Type B pancreatic cell (in vitro differentiated cells): Measurements from ENCODE around the gene CDK14. TPM values are rescaled to one million over a fixed set of nuclear protein-coding genes. Genes with fewer than 3 reads are reported as not detected.
"Not testable (repeated sequence)": the region's sequence is repeated elsewhere in the genome, so short reads cannot be mapped to it uniquely, and the experiment has no call there.

Experiments used
- DNase-seq: peaks from one replicate; pipeline ENCODE4 v3.0.0; 2021; ENCODE audit warnings: mixed read lengths; ENCODE audit not compliant: unreplicated experiment; ENCODE audit errors: extremely low spot score
- H3K27ac Mint-ChIP-seq: 2 replicates; pipeline ENCODE4 v1.8.0; 2021; ENCODE audit warnings: mild to moderate bottlenecking, mixed read lengths
- H3K27me3 Mint-ChIP-seq: 2 replicates; pipeline ENCODE4 v1.8.0; 2021; ENCODE audit warnings: mixed read lengths
- H3K36me3 Mint-ChIP-seq: 2 replicates; pipeline ENCODE4 v1.8.0; 2021; ENCODE audit warnings: mixed read lengths
- H3K4me1 Mint-ChIP-seq: one replicate; pipeline ENCODE4 v1.8.0; 2021; ENCODE audit warnings: mixed read lengths; ENCODE audit not compliant: unreplicated experiment
- H3K4me3 Mint-ChIP-seq: 2 replicates; pipeline ENCODE4 v1.8.0; 2021; ENCODE audit warnings: mild to moderate bottlenecking, mixed read lengths
- H3K9me3 Mint-ChIP-seq: 2 replicates; pipeline ENCODE4 v1.8.0; 2021; ENCODE audit warnings: mixed read lengths
- total RNA-seq: library from RNA; stranded (reverse); gene quantifications from 2 replicates; pipeline ENCODE4 v1.2.1, GENCODE V29; 2021; ENCODE audit warnings: low replicate concordance
- TF ChIP-seq, protein P1 (sequence below): fragments of 200-600 bp; sonication (generic); conservative IDR thresholded peaks from 2 replicates; pipeline ENCODE4 v1.5.0; 2021; ENCODE audit warnings: antibody characterized with exemption, mild to moderate bottlenecking

The CDK14 gene
- total RNA-seq, 1 donor from 2014 or later: 43.5 TPM

- Mint-ChIP-seq H3K27ac (no peak overlapping the region), H3K27me3 (no peaks in the 10 kb centered on the region), H3K4me3 (no peak overlapping the region), H3K9me3 (no peaks in the 10 kb centered on the region), H3K4me1 (no peaks in the 10 kb centered on the region), H3K36me3 (no peaks in the 10 kb centered on the region)
- TF ChIP-seq, protein P1, sequence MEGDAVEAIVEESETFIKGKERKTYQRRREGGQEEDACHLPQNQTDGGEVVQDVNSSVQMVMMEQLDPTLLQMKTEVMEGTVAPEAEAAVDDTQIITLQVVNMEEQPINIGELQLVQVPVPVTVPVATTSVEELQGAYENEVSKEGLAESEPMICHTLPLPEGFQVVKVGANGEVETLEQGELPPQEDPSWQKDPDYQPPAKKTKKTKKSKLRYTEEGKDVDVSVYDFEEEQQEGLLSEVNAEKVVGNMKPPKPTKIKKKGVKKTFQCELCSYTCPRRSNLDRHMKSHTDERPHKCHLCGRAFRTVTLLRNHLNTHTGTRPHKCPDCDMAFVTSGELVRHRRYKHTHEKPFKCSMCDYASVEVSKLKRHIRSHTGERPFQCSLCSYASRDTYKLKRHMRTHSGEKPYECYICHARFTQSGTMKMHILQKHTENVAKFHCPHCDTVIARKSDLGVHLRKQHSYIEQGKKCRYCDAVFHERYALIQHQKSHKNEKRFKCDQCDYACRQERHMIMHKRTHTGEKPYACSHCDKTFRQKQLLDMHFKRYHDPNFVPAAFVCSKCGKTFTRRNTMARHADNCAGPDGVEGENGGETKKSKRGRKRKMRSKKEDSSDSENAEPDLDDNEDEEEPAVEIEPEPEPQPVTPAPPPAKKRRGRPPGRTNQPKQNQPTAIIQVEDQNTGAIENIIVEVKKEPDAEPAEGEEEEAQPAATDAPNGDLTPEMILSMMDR: no peak
- no peak for DNase-seq
Observed at GRCh38 chr7:90920336-90920735, 324.2 kb downstream of the CDK14 start.

GRCh38 chr7:90923541-90923997 lies 327.4 kb downstream of the CDK14 start:
- TF ChIP-seq, protein P1: no peak
- H3K36me3 Mint-ChIP-seq: no peaks in the 10 kb centered on the region
- H3K27me3 Mint-ChIP-seq: no peaks in the 10 kb centered on the region
- no peak for DNase-seq
- H3K9me3 Mint-ChIP-seq: no peaks in the 10 kb centered on the region
- no peak overlapping the region for H3K4me3 Mint-ChIP-seq
- H3K27ac Mint-ChIP-seq: no peak overlapping the region
- H3K4me1 Mint-ChIP-seq: no peaks in the 10 kb centered on the region

GRCh38 chr7:90928700-90929424 lies 332.7 kb downstream of the CDK14 start:
- H3K9me3 Mint-ChIP-seq, H3K27me3 Mint-ChIP-seq, DNase-seq, H3K36me3 Mint-ChIP-seq, H3K4me1 Mint-ChIP-seq, H3K4me3 Mint-ChIP-seq, H3K27ac Mint-ChIP-seq: not testable (repeated sequence)
- TF ChIP-seq, protein P1: peak; percentile 29

- H3K4me1 Mint-ChIP-seq: no peaks in the 10 kb centered on the region
- H3K4me3 Mint-ChIP-seq: no peak overlapping the region
- no peaks in the 10 kb centered on the region for H3K36me3 Mint-ChIP-seq
- H3K27ac Mint-ChIP-seq: no peak overlapping the region
- TF ChIP-seq, protein P1: no peak
- no peak for DNase-seq
- no peaks in the 10 kb centered on the region for H3K9me3 Mint-ChIP-seq
- no peaks in the 10 kb centered on the region for H3K27me3 Mint-ChIP-seq
Observed at GRCh38 chr7:90931986-90932916, 336.1 kb downstream of the CDK14 start.

- TF ChIP-seq, protein P1: no peak
- H3K4me3 Mint-ChIP-seq: no peak overlapping the region
- no peaks in the 10 kb centered on the region for H3K9me3 Mint-ChIP-seq
- DNase-seq: no peak
- H3K27ac Mint-ChIP-seq: no peak overlapping the region
- H3K27me3 Mint-ChIP-seq: no peaks in the 10 kb centered on the region
- H3K4me1 Mint-ChIP-seq: no peaks in the 10 kb centered on the region
- no peaks in the 10 kb centered on the region for H3K36me3 Mint-ChIP-seq
Observed at GRCh38 chr7:90933041-90933440, 336.9 kb downstream of the CDK14 start.
